Nephron (organoid): Measurements from ENCODE around the gene MFSD1.

Experiments used
- H3K27ac Mint-ChIP-seq, 3 experiments: 2 replicates each; pipeline ENCODE4 v1.8.0; 2020; ENCODE audit warnings: mixed read lengths in 3 of 3, mild to moderate bottlenecking in 2 of 3, moderate library complexity in 1 of 3
- H3K27me3 Mint-ChIP-seq: 2 replicates; pipeline ENCODE4 v1.8.0; 2021; ENCODE audit warnings: low read depth, mild to moderate bottlenecking, moderate library complexity, mixed read lengths
- H3K36me3 Mint-ChIP-seq: 2 replicates; pipeline ENCODE4 v1.8.0; 2020; ENCODE audit warnings: low read depth, mixed read lengths
- H3K4me1 Mint-ChIP-seq: 2 replicates; pipeline ENCODE4 v1.8.0; 2020; ENCODE audit warnings: mixed read lengths
- H3K4me3 Mint-ChIP-seq, 3 experiments: 2 replicates each; pipeline ENCODE4 v1.8.0; 2020; ENCODE audit warnings: mild to moderate bottlenecking in 3 of 3, mixed read lengths in 3 of 3, moderate library complexity in 2 of 3
- H3K9me3 Mint-ChIP-seq: 2 replicates; pipeline ENCODE4 v1.8.0; 2020; ENCODE audit warnings: mixed read lengths
- TF ChIP-seq, protein P1 (sequence below), 3 experiments: fragments of 200-600 bp; sonication (generic); IDR thresholded peaks; one replicate each; pipeline ENCODE4 v1.5.0; 2021; ENCODE audit warnings: antibody characterized with exemption in 3 of 3; ENCODE audit not compliant: unreplicated experiment in 3 of 3

The MFSD1 gene

DNA sequence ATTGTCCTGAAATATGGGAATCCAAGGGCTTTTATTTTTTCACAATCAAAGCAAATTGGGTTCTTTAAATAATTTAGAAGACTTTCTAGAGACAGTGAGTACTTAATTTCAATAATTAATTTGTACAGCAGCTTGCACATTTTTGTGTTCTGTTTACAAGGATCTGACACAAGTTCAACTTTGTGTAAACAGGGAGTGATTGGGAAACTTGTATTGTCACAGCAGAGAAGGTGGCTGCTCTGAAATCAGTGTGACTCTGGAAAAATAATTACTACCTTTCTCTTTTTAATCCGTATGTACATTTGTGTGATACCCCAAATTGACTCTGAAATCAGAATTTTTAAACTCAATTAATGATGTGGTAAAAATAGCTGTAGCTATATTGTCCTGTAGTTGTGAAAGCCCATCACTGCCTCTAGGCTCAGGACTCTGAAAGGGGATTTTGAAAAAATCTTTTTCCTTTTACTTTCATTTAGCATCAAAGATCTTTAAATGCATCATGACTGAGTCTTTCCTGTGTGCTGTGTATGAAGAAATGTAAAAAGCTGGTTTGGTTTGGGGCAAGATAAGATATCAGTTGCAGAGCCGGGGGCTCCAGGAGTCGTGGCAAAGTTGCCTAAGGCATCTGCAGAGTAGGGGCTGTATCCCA lies 45.1 kb downstream of the MFSD1 start:
- no peak overlapping the region for H3K4me3 Mint-ChIP-seq
- H3K36me3 Mint-ChIP-seq, result no peaks in the 10 kb centered on the region
- TF ChIP-seq, protein P1, sequence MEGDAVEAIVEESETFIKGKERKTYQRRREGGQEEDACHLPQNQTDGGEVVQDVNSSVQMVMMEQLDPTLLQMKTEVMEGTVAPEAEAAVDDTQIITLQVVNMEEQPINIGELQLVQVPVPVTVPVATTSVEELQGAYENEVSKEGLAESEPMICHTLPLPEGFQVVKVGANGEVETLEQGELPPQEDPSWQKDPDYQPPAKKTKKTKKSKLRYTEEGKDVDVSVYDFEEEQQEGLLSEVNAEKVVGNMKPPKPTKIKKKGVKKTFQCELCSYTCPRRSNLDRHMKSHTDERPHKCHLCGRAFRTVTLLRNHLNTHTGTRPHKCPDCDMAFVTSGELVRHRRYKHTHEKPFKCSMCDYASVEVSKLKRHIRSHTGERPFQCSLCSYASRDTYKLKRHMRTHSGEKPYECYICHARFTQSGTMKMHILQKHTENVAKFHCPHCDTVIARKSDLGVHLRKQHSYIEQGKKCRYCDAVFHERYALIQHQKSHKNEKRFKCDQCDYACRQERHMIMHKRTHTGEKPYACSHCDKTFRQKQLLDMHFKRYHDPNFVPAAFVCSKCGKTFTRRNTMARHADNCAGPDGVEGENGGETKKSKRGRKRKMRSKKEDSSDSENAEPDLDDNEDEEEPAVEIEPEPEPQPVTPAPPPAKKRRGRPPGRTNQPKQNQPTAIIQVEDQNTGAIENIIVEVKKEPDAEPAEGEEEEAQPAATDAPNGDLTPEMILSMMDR (IDR thresholded peaks at IDR 0.05; ENCODE audit: unreplicated experiment in 3 of 3), result no peak
- H3K9me3 Mint-ChIP-seq, result no peaks in the 10 kb centered on the region
- H3K27ac Mint-ChIP-seq, result no peak overlapping the region
- no peaks in the 10 kb centered on the region for H3K4me1 Mint-ChIP-seq
- peaks cover 21% of the 10 kb centered on the region for H3K27me3 Mint-ChIP-seq

DNA sequence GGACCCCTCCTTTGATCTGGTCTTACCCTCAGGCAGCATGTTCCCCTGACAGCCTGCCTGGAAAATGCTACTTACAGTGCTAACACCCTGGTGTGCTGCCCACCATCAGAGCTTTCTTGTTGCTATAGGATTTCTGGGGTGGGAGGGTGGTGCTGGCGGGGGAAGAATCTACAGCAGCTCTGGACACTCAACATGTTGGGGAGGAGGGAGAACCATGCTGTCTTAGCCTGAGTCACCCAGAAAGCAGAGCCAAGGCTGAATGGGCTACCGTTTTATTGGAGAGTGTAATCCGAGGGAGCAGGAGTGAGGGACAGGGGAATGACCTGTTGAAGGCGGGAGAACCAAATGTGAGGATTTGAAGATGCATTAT lies 45.6 kb downstream of the MFSD1 start:
- Mint-ChIP-seq H3K27ac (no peak overlapping the region), H3K9me3 (no peaks in the 10 kb centered on the region), H3K36me3 (no peaks in the 10 kb centered on the region), H3K27me3 (peaks cover 21% of the 10 kb centered on the region), H3K4me1 (no peaks in the 10 kb centered on the region), H3K4me3 (no peak overlapping the region)
- TF ChIP-seq, protein P1 (IDR thresholded peaks at IDR 0.05; ENCODE audit: unreplicated experiment in 3 of 3), result no peak

DNA sequence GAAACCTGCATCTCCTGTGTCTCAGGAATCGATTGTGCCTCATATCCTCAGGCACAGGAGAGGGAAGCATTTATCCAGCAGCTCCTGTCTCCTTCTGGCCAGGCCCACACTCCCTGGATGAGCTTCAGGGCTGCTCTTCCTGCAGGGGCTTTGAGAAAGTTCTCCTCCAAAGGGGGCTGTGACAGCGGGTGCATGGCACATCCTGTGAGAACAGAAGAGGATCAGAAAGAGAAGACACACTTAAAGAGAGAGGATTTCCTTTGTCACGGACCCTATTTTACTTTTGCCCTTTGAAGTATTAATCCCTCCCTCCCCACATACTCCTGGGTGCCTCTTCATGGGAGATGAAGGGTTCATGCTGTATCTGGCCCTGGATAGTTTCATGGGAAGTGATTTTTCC lies 46.0 kb downstream of the MFSD1 start:
- H3K4me3 Mint-ChIP-seq, result no peak overlapping the region
- peaks cover 21% of the 10 kb centered on the region for H3K27me3 Mint-ChIP-seq
- TF ChIP-seq, protein P1 (IDR thresholded peaks at IDR 0.05; ENCODE audit: unreplicated experiment in 3 of 3), result no peak
- no peaks in the 10 kb centered on the region for H3K4me1 Mint-ChIP-seq
- no peaks in the 10 kb centered on the region for H3K9me3 Mint-ChIP-seq
- H3K27ac Mint-ChIP-seq, result no peak overlapping the region
- H3K36me3 Mint-ChIP-seq, result no peaks in the 10 kb centered on the region

DNA sequence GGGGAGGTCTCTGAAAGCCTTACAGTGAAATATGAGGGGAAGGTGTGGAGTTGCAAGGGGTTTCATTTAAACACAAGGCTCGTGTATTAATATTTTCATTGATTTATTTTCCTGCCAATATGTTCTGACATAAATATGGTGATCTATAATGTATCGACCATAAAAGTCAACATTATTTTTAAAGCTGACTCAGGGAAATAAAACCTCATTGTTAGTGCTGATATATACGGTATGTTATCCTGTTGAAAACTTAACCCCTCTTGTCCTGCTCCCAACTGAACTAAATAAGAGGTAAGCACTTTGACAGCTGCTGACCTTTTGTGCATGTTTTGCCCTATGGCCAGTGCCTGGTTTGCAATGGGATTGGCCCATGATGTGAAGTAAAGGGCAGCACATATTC lies 47.9 kb downstream of the MFSD1 start:
- Mint-ChIP-seq H3K36me3 (no peaks in the 10 kb centered on the region), H3K9me3 (peaks cover 1% of the 10 kb centered on the region), H3K4me1 (no peaks in the 10 kb centered on the region), H3K4me3 (no peak overlapping the region), H3K27ac (no peak overlapping the region), H3K27me3 (peaks cover 17% of the 10 kb centered on the region)
- TF ChIP-seq, protein P1 (IDR thresholded peaks at IDR 0.05; ENCODE audit: unreplicated experiment in 3 of 3), result no peak

DNA sequence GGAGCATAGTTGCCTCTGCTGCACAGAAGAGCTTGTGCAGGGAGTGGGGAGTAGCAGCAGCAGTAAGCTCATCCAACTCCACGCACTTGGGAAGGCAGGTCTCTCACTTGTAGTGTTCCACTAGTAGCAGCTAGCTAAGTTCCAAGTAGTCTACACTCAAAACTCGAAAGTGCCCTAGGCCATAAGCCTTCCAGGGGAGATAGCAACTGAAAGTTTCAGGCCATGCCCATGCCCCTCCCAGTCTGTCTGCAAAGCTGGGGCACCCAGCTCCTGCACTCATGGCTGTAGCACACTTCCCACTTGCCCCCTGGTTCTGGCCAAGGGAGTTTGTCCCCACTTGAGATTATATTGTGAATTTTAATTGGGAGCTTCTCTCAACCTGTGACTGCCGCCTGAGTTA lies 57.5 kb downstream of the MFSD1 start:
- TF ChIP-seq, protein P1 (IDR thresholded peaks at IDR 0.05; ENCODE audit: unreplicated experiment in 3 of 3), result no peak
- Mint-ChIP-seq H3K9me3 (peaks cover 24% of the 10 kb centered on the region), H3K4me1 (no peaks in the 10 kb centered on the region), H3K36me3 (no peaks in the 10 kb centered on the region), H3K4me3 (no peak overlapping the region), H3K27me3 (peaks cover 3% of the 10 kb centered on the region), H3K27ac (no peak overlapping the region)

DNA sequence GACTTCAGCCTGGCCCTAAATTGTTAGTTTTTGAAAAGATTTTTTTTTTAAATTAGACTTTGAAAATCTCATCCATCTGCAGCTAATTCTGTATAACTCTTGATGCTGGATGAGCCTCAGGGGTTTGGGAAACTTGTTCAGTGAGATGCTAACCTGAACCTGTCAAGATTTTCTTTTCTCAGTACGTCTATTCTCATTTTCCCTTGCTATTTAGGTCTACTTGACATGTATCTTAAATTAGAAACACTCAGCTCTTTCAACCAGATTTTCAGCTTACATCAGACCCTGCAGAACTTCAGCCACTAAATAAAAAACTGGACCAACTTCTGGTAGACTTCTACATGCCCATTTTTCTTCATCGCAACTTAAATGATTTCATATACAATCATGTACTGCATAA lies 61.4 kb downstream of the MFSD1 start:
- TF ChIP-seq, protein P1 (IDR thresholded peaks at IDR 0.05; ENCODE audit: unreplicated experiment in 3 of 3), result no peak
- Mint-ChIP-seq H3K4me3 (no peak overlapping the region), H3K27ac (no peak overlapping the region), H3K27me3 (peaks cover 3% of the 10 kb centered on the region), H3K36me3 (no peaks in the 10 kb centered on the region), H3K9me3 (no peaks in the 10 kb centered on the region), H3K4me1 (no peaks in the 10 kb centered on the region)
